Stimulated activated naive CD8-positive, alpha-beta T cell treated with anti-CD3 and anti-CD28 coated beads, Interleukin-15, Interleukin-2, amounts not matched to agents 100 U/mL and 50 U/mL, for 24 hours (primary cell): ENCODE measurements around the gene NVL.
"Not testable (repeated sequence)": the region's sequence is repeated elsewhere in the genome, so short reads cannot be mapped to it uniquely, and the experiment has no call there.

Source experiments
- ATAC-seq: fragments of 150-1000 bp; cut with Tn5 transposase; one replicate; pipeline ENCODE4 v1.10.0; 2021
- DNase-seq: peaks from one replicate; pipeline ENCODE4 v3.0.0; 2021

NVL gene

GRCh38 chr1:224329842-224330753 lies at the start of gene NVL:
TSS of gene NVL (minus strand) at chr1:224330172. CDS start at chr1:224330127, 45 bp downstream.
- DNase-seq = peak; percentile 82
- ATAC-seq = peak; percentile 85

GRCh38 chr1:224378855-224379631 lies 49.1 kb upstream of the NVL start:
- ATAC-seq (no peak), DNase-seq (no peak)

- ATAC-seq (peak; percentile 68), DNase-seq (peak; percentile 34)
Observed at GRCh38 chr1:224377676-224378006, 47.7 kb upstream of the NVL start.

- ATAC-seq = no peak
Observed at GRCh38 chr1:224375059-224375458, 45.1 kb upstream of the NVL start.

DNA sequence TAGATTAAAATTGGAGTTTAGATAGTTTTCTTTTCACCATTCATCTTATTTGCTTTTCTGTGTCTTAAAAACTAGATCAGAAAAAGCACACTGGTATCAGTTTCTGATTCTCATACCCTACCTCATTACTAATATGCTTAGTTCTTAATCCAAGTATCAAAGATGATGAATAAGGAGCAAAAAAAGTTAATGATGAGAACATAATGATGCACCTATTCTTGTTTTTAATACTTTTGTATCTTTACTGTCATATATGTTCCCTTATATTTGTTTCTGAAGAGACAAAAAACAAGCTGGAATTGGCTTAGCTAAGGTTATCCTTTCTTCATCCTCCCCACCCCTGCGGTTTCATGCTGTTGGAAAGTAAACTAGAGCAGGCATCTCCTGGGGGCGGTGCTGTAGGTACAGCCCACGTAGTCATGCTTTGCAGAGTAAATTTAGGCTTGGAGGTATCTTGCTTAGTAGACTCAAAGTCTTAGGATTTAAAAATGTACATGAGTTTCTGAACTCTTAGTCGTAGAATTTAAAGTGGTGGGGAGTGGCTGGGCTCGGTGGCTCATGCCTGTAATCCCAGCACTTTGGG lies 43.1 kb upstream of the NVL start:
- ATAC-seq (no peak), DNase-seq (no peak)

More at GRCh38 chr1:224375059-224375458, 45.1 kb upstream of the NVL start:
- DNase-seq = no peak

GRCh38 chr1:224368409-224368808 lies 38.4 kb upstream of the NVL start:
- no peak for DNase-seq
- ATAC-seq = peak; percentile 84

DNA sequence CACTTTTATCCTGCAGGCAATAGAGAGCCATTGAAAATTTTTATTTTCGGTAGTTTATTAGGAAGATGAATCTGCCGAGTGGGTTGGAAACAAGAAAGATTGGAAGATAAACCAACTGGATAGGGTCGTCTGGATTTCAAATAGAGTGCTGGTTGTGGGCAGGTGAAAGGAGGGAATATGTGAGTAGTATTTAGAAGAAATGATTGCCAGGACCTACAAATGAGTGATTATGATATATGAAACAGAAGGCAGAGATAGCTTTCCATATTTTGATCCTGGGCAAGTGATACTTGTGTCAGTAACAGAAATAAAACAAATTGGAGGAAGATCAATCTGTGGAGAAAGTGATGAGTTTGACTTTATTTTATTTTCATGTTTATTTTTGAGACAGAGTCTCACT lies 29.2 kb upstream of the NVL start:
- ATAC-seq = no peak
- no peak for DNase-seq

- ATAC-seq (no peak), DNase-seq (no peak)
Observed at GRCh38 chr1:224358237-224358636, 28.3 kb upstream of the NVL start.

DNA sequence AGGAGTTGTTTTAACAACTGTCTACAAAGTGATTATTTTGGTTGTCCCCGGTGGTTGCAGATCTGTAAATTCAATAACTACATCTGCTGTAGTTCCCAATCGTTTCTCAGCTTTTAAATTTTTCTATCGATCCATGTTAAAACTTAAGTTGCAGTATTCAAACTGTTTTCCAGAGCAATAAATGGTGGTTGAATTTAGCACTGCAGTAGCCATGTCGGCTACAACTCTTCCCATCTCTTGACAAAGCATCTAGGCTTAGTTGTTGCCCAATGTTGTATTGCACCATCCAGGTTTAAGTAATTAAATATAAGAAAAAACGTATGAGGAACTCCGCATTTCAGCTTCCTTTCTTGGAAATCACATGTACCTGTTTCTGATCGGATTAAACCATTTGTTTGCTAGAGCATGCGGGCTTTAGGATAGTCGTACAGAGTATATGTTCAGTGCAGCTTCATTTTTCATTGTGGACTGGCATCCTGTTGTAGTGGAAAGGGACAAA lies 27.7 kb upstream of the NVL start:
- DNase-seq (no peak), ATAC-seq (no peak)

GRCh38 chr1:224356685-224357625 lies 27.0 kb upstream of the NVL start, which contains the start of gene CNIH4:
TSS of gene CNIH4 (plus strand) at chr1:224356879. CDS start at chr1:224356925, 46 bp downstream.
- DNase-seq = peak; percentile 90
- peak; percentile 98 for ATAC-seq

GRCh38 chr1:224353975-224354925 lies 24.3 kb upstream of the NVL start:
- ATAC-seq = no peak

DNA sequence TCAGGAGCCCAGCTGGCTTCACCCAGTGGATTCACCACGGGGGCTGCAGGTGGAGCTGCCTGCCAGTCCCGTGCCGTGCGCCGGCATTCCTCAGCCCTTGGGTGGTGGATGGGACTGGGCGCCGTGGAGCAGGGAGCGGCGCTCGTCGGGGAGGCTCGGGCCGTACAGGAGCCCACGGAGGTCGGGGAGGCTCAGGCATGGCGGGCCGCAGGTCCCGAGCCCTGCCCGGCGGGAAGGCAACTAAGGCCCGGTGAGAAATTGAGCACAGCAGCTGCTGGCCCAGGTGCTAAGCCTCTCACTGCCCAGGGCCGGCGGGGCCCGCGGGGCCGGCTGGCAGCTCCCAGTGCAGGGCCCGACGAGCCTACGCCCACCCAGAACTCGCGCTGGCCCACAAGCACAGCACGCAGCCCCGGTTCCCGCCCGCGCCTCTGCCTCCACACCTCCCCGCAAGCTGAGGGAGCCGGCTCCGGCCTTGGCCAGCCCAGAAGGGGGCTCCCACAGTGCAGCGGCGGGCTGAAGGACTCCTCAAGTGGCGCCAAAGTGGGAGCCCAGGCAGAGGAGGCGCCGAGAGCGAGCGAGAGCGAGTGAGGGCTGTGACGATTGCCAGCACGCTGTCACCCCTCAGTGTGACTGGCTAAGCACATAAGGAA lies 22.6 kb upstream of the NVL start:
- not testable (repeated sequence) for DNase-seq, ATAC-seq

More at GRCh38 chr1:224353975-224354925, 24.3 kb upstream of the NVL start:
- DNase-seq = no peak

GRCh38 chr1:224349716-224350115 lies 19.7 kb upstream of the NVL start:
- not testable (repeated sequence) for DNase-seq, ATAC-seq

- DNase-seq (no peak), ATAC-seq (no peak)
Observed at GRCh38 chr1:224348137-224348536, 18.2 kb upstream of the NVL start.

DNA sequence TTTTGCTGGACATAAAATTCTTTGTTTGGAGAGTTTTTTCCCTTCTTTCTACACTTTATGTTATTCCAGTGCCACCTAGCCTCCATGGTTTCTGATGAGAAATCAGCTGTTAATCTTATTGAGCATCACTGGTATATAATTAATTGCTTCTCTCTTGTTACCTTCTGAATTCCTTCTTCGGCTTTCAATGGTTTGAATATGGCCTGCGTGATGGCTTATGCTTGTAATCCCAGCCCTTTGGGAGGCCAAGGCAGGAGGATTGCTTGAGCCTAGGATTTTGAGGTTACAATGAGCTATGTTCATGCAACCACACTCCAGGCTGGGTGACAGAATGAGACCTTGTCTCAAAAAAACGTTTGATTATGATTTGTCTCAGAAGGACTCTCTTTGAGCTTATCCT lies 13.7 kb upstream of the NVL start:
- ATAC-seq (no peak), DNase-seq (no peak)

DNA sequence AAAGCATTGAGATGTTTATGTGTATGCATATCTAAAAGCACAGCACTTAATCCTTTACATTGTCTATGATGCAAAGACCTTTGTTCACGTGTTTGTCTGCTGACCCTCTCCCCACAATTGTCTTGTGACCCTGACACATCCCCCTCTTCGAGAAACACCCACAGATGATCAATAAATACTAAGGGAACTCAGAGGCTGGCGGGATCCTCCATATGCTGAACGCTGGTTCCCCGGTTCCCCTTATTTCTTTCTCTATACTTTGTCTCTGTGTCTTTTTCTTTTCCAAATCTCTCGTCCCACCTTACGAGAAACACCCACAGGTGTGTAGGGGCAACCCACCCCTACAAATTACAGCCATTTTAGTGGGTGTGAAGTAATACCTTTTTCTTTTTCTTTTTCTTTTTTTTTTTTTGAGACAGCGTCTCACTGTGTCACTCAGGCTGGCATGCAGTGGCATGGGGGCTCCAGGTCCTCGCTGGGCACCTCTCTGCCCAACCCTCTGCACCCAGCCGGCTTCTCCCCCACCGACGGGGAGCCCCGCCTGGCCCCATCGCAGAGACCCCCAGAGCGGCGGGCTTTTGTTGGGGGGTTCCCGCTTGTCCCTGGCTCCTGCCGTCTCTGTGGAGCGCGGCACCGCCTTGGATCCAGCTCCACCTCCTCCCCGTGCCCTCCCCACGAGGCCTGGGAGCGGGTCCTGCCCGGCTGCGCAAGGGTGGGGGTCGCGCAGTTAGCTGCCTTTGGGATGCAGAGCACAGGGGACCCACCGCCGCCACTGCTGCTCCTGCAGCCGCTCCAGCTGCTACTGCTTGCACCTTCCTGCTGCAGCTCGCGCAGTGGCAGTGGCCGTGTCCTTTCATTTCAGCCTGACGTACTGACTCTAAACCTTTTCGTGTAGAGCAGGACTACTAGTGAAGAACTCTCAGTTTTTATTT lies 10.7 kb upstream of the NVL start:
- ATAC-seq = peak; percentile 78
- peak; percentile 34 for DNase-seq

GRCh38 chr1:224339442-224340033 lies 9.6 kb upstream of the NVL start:
- no peak for DNase-seq

More at GRCh38 chr1:224339442-224340033, 9.6 kb upstream of the NVL start:
- no peak for ATAC-seq
